GM12878 (cell line): Measurements from ENCODE around the gene SLCO4A1. TPM values are rescaled to one million over a fixed set of nuclear protein-coding genes. Genes with fewer than 3 reads are reported as not detected.

Source experiments
- ATAC-seq: fragments of 200-7000 bp; cut with Tn5 transposase; 3 replicates; pipeline ENCODE4 v1.9.1; 2020; ENCODE audit warnings: mild to moderate bottlenecking, moderate library complexity
- BruUV-seq: library from RNA; stranded (reverse); fragments of 400-500 nt; replicated peaks from 2 replicates; lab custom pipeline; 2021; lab: Mats Ljungman, UMichigan
- CTCF ChIA-PET: fragments of 300-600 bp; sonication (Branson Sonifier 250); formaldehyde crosslinking; extraction: SDS; loops from one replicate; lab custom pipeline; 2021; ENCODE audit warnings: inconsistent platforms; lab: Yijun Ruan, JAX
- POLR2A ChIA-PET: fragments of 350-600 bp; formaldehyde crosslinking; extraction: SDS; loops from one replicate; lab custom pipeline; 2021; ENCODE audit warnings: inconsistent platforms; lab: Charles Lee
- RAD21 ChIA-PET: fragments of 300-600 bp; sonication (Branson Sonifier 250); formaldehyde crosslinking; loops from one replicate; lab custom pipeline; 2023; ENCODE audit warnings: antibody characterized with exemption; ENCODE audit not compliant: unreplicated experiment; lab: Charles Lee
- SMC1A ChIA-PET: fragments of 300-600 bp; sonication (Branson Sonifier 250); formaldehyde crosslinking; loops from one replicate; lab custom pipeline; 2023; ENCODE audit not compliant: unreplicated experiment, uncharacterized antibody; lab: Charles Lee
- DNase-seq: peaks from one replicate; pipeline ENCODE4 v3.0.0-alpha.2; 2011; ENCODE audit warnings: low read depth, low spot score
- FAIRE-seq: peaks from 3 replicates; lab custom pipeline; 2011; peaks lifted over from hg19 to GRCh38; lab: Jason Lieb, UNC
- H2AFZ ChIP-seq: 2 replicates; pipeline ENCODE4 v1.6.0; 2011; ENCODE audit warnings: low read depth, low read length, control low read depth; ENCODE audit not compliant: control insufficient read depth
- H3K27ac ChIP-seq: 2 replicates; pipeline ENCODE4 v1.5.1; 2011; ENCODE audit warnings: control low read depth; ENCODE audit not compliant: control insufficient read depth, insufficient read depth
- H3K27me3 ChIP-seq, 2 experiments: replicated peaks in 1 of 2; 2 replicates each; pipeline versions ENCODE4 v1.6.0 to v1.6.1; 2011; ENCODE audit warnings: low read length in 1 of 2; ENCODE audit not compliant: control insufficient read depth in 2 of 2, insufficient read depth in 2 of 2
- H3K36me3 ChIP-seq, 2 experiments: 2 replicates each; pipeline ENCODE4 v1.5.1; 2011; ENCODE audit warnings: low read length in 1 of 2; ENCODE audit not compliant: control insufficient read depth in 2 of 2, insufficient read depth in 2 of 2
- H3K4me1 ChIP-seq: 2 replicates; pipeline ENCODE4 v1.6.1; 2011; ENCODE audit warnings: mild to moderate bottlenecking, low read length, moderate library complexity, mixed read lengths; ENCODE audit not compliant: control insufficient read depth, insufficient read depth
- H3K4me2 ChIP-seq: 2 replicates; pipeline ENCODE4 v1.6.0; 2011; ENCODE audit warnings: control low read depth; ENCODE audit not compliant: control insufficient read depth, insufficient read depth
- H3K4me3 ChIP-seq: fragments of 200-600 bp; sonication (generic); 2 replicates; pipeline ENCODE4 v1.5.1; 2016
- H3K79me2 ChIP-seq: 2 replicates; pipeline ENCODE4 v1.6.0; 2011; ENCODE audit warnings: low read length; ENCODE audit not compliant: control insufficient read depth, insufficient read depth
- H3K9ac ChIP-seq: 2 replicates; pipeline ENCODE4 v1.8.0; 2011; ENCODE audit warnings: low read length, control low read depth, mixed read lengths; ENCODE audit not compliant: control insufficient read depth, insufficient read depth
- H3K9me3 ChIP-seq: replicated peaks from 3 replicates; pipeline ENCODE4 v1.5.1; 2011; ENCODE audit warnings: mild to moderate bottlenecking, low read length; ENCODE audit not compliant: control insufficient read depth, insufficient read depth
- H4K20me1 ChIP-seq: 2 replicates; pipeline ENCODE4 v1.6.0; 2011; ENCODE audit not compliant: control insufficient read depth, insufficient read depth
- BMI1 ChIP-seq: fragments of 450-650 bp; IDR thresholded peaks from 2 replicates; pipeline ENCODE4 v1.6.1; 2016; ENCODE audit warnings: mild to moderate bottlenecking, moderate library complexity, borderline replicate concordance
- CBX3 ChIP-seq: fragments of 200-600 bp; sonication (generic); IDR thresholded peaks from 2 replicates; pipeline ENCODE4 v1.6.1; 2016; ENCODE audit warnings: low read depth, borderline replicate concordance
- EED ChIP-seq: sonication (generic); IDR thresholded peaks from 2 replicates; pipeline ENCODE4 v1.6.1; 2016; ENCODE audit warnings: antibody characterized with exemption, low read depth
- HDAC6 ChIP-seq: fragments of 200-600 bp; sonication (generic); IDR thresholded peaks from one replicate; pipeline ENCODE4 v1.8.0; 2017; ENCODE audit warnings: antibody characterized with exemption; ENCODE audit not compliant: unreplicated experiment
- KAT2A ChIP-seq: conservative IDR thresholded peaks from 2 replicates; pipeline ENCODE4 v1.6.1; 2011; ENCODE audit warnings: low read depth, low read length; ENCODE audit not compliant: control insufficient read depth
- NFIC ChIP-seq: IDR thresholded peaks from 2 replicates; pipeline ENCODE4 v1.6.1; 2012; ENCODE audit warnings: low read depth, mild to moderate bottlenecking, inconsistent platforms, low read length, moderate library complexity
- NFYB ChIP-seq: IDR thresholded peaks from 2 replicates; pipeline ENCODE4 v1.6.1; 2011; ENCODE audit warnings: low read depth, mild to moderate bottlenecking, low read length, improper control_type of control experiment, moderate library complexity; ENCODE audit not compliant: insufficient read depth
- NR2C2 ChIP-seq: IDR thresholded peaks from 2 replicates; pipeline ENCODE4 v1.6.1; 2011; ENCODE audit warnings: borderline replicate concordance, low read depth; ENCODE audit not compliant: control insufficient read depth, insufficient read length
- RELA ChIP-seq: fragments of 450-650 bp; IDR thresholded peaks from 2 replicates; pipeline ENCODE4 v1.8.0; 2014; ENCODE audit warnings: borderline replicate concordance; ENCODE audit not compliant: partially characterized antibody
- TAF1 ChIP-seq: IDR thresholded peaks from 2 replicates; pipeline ENCODE4 v1.6.1; 2011; ENCODE audit warnings: mild to moderate bottlenecking, low read depth, low read length, borderline replicate concordance
- WGBS: methylation state at CpG from one replicate; pipeline ENCODE4 v1.1.6; 2016; ENCODE audit warnings: low lambda C conversion rate; ENCODE audit not compliant: insufficient replicate concordance, insufficient coverage; ENCODE audit errors: missing lambda C conversion rate; 5-methylcytosine and 5-hydroxymethylcytosine counted together
- in situ Hi-C: fragments of 300-500 bp; cut with MboI; formaldehyde crosslinking; loops from 9 replicates; pipeline ENCODE4 v1.14.3; 2018; ENCODE audit warnings: mixed read lengths
- intact Hi-C: fragments of 100-400 bp; cut with micrococcal nuclease; formaldehyde crosslinking; loops from one replicate; pipeline ENCODE4 v1.14.2; 2022; ENCODE audit not compliant: unreplicated experiment
- polyA plus RNA-seq, 11 experiments: library from polyadenylated mRNA; depleted of rRNA in 4 of 11; unstranded in 6 of 11; stranded (reverse) in 5 of 11; fragments of >200 nt; fragmentation: Nextera tagmentation in 4 of 11; fragmentation: Illumina TruSeq in 1 of 11; extraction: Ambion mirVana in 4 of 11; extraction: Trizol in 1 of 11; gene quantifications; 1 replicate in 1 of 11; 2 replicates in 10 of 11; pipeline versions ENCODE4 v1.2.1 to v1.2.3, GENCODE V29; 2011 to 2016; ENCODE audit warnings: inconsistent platforms in 2 of 11, missing spikeins in 2 of 11, low read depth in 1 of 11
- total RNA-seq, 4 experiments: library from RNA; depleted of rRNA in 3 of 4; stranded (reverse); fragments of >200 nt in 3 of 4; fragmentation: Illumina TruSeq in 1 of 4; extraction: Trizol in 1 of 4; gene quantifications; 2 replicates each; pipeline versions ENCODE4 v1.2.1 to v1.2.3, GENCODE V29; 2013 to 2021
- TF ChIP-seq, protein P1 (sequence below): fragments of 450-650 bp; formaldehyde crosslinking; IDR thresholded peaks from 2 replicates; pipeline ENCODE4 v1.4.0; 2020; ENCODE audit warnings: mild to moderate bottlenecking, moderate library complexity

Gene SLCO4A1
- total and polyA plus RNA-seq, 10 of the 15 experiments (the other 5 are each of a cell fraction or from before 2014, with no cell fraction given) = 2.1 to 30.7 (median 12.0) TPM

DNA sequence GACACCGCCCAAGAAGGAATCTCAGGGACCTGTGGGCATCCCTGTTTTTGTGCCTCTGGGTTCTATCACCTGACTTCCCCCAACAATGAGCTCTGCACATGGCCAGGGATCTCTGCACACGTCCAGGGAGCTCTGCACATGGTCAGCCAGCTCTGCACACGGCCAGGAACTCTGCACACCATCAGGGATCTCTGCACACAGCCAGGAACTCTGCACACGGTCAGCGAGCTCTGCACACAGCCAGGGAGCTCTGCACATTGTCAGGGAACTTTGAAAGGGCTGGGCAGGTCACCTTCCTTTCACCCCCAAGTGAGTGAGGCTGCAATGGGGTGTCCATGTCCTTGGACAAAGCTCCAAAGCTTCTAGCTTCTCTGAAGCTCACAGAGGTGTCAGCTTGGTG is 5.2 kb upstream of the SLCO4A1 start (continued):
- TF ChIP-seq CBX3 = no peak

DNA sequence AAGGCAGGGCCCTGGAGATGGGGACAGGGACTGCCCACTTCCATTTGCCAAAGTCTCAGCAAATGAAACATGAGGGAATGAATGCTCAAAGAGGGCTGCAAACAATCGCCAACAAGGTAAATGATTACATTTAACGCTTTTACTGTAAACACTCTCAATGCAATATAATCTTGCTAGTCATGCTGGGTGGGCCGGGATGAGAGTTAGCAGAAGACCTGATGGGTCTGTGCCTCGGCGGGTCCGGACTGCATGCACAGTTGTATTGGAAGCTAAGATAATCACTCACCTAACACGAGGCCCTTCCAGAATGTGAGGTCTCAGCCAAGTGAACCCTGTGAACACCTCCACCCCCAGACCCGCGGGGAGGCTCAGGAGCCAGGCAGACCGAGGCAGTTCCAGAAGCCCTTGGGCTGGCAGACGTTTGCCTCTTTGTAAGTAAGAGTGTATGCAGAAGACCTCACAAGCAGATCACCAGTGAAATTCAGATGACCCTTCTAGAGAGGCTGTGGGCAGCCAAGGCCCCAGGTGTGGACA is 4.7 kb upstream of the SLCO4A1 start:
- Histone ChIP-seq H4K20me1 (no peaks in the 10 kb centered on the region), H3K4me3 (no peak overlapping the region), H3K27ac (no peak overlapping the region), H3K9me3 (no peaks in the 10 kb centered on the region), H3K4me1 (peaks cover 6% of the 10 kb centered on the region; the same call in 1 of the 2 replicates), H3K27me3 (peaks cover 3 to 4% of the 10 kb centered on the region in 2 experiments; a peak in 2 of 4 replicates), H3K4me2 (no peak overlapping the region), H3K9ac (no peak overlapping the region), H3K79me2 (peaks cover under 1% of the 10 kb centered on the region), H3K36me3 (no peaks in the 10 kb centered on the region), H2AFZ (no peak overlapping the region)
- BruUV-seq = no TSS peak
- RAD21 ChIA-PET = no interaction called here
- FAIRE-seq (no peak), ATAC-seq (no peak), DNase-seq (no peak)
- POLR2A ChIA-PET = no interaction called here
- 73% methylated on average over 11 of the region's 11 CpGs for WGBS
- CTCF ChIA-PET = interaction anchor here (1.2 kb wide), 1 partner anchor 13 kb away, joined by 4 read pairs; no protein-coding TSS in a partner anchor
- no peak for TF ChIP-seq EED
- no peak for TF ChIP-seq NFIC
- intact Hi-C loops (no loop called here), in situ Hi-C loops (no loop called here)
- SMC1A ChIA-PET = interaction anchor here (1.4 kb wide), 1 partner anchor 14 kb away, joined by 5 read pairs; no protein-coding TSS in a partner anchor

DNA sequence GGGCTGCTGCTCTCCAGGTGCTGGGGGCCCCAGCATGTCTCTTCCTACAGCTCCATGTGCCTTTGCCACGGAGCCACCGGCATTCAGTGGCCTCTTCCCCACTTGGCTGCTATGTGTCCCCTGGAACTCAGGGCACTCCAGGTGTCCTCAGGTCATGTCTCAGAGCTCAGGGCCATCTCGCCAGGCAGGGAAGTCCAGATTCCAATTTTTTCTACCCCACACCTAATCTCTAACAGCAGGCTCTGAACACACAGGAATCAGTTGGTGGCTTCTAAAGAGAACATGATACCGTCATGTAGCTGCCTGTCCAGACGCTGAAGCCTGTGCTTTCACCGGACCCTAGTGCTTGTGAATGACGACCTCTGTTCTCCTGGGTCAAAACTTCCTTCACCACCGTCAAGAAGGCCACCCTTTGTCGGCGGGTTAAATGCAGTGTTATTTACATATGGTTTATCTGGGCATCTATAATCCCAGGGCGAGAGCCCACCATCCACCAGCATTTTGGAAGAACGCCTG is 4.2 kb upstream of the SLCO4A1 start:
- intact Hi-C loops (no loop called here), in situ Hi-C loops (no loop called here)
- no peak overlapping the region for H3K4me2 ChIP-seq
- peaks cover 3 to 4% of the 10 kb centered on the region in 2 experiments; a peak in 2 of 4 replicates for H3K27me3 ChIP-seq
- CTCF ChIA-PET = interaction anchor here (1.0 to 1.2 kb wide), 2 partner anchors 13 to 21 kb away, joined by 3 to 4 read pairs; no protein-coding TSS in a partner anchor
- SMC1A ChIA-PET = no interaction called here
- H4K20me1 ChIP-seq = no peaks in the 10 kb centered on the region
- no peak overlapping the region for H3K4me3 ChIP-seq
- no TSS peak for BruUV-seq
- H3K4me1 ChIP-seq = peaks cover 6% of the 10 kb centered on the region; the same call in 1 of the 2 replicates
- H2AFZ ChIP-seq = no peak overlapping the region
- FAIRE-seq (no peak), ATAC-seq (no peak), DNase-seq (no peak)
- POLR2A ChIA-PET = no interaction called here
- no peak overlapping the region for H3K27ac ChIP-seq
- no peaks in the 10 kb centered on the region for H3K9me3 ChIP-seq
- peaks cover 6% of the 10 kb centered on the region for H3K79me2 ChIP-seq
- H3K36me3 ChIP-seq = no peaks in the 10 kb centered on the region
- RAD21 ChIA-PET = no interaction called here
- no peak overlapping the region for H3K9ac ChIP-seq
- WGBS = 56% methylated on average over 12 of the region's 12 CpGs
- TF ChIP-seq RELA (no peak), HDAC6 (no peak), BMI1 (no peak), NFIC (no peak), KAT2A (no peak), TAF1 (no peak), NFYB (no peak), NR2C2 (no peak)
- TF ChIP-seq, protein P1, sequence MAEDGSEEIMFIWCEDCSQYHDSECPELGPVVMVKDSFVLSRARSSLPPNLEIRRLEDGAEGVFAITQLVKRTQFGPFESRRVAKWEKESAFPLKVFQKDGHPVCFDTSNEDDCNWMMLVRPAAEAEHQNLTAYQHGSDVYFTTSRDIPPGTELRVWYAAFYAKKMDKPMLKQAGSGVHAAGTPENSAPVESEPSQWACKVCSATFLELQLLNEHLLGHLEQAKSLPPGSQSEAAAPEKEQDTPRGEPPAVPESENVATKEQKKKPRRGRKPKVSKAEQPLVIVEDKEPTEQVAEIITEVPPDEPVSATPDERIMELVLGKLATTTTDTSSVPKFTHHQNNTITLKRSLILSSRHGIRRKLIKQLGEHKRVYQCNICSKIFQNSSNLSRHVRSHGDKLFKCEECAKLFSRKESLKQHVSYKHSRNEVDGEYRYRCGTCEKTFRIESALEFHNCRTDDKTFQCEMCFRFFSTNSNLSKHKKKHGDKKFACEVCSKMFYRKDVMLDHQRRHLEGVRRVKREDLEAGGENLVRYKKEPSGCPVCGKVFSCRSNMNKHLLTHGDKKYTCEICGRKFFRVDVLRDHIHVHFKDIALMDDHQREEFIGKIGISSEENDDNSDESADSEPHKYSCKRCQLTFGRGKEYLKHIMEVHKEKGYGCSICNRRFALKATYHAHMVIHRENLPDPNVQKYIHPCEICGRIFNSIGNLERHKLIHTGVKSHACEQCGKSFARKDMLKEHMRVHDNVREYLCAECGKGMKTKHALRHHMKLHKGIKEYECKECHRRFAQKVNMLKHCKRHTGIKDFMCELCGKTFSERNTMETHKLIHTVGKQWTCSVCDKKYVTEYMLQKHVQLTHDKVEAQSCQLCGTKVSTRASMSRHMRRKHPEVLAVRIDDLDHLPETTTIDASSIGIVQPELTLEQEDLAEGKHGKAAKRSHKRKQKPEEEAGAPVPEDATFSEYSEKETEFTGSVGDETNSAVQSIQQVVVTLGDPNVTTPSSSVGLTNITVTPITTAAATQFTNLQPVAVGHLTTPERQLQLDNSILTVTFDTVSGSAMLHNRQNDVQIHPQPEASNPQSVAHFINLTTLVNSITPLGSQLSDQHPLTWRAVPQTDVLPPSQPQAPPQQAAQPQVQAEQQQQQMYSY (CRISPR knock-in tag) = no peak
